Measurements from ENCODE around the gene NTM.

Gene NTM

GRCh38 chr11:132288036-132288435, 917.6 kb downstream of the NTM start:
- FAIRE-seq (no peak), DNase-seq (ENCODE audit: insufficient read length, low spot score) (no peak)
- no peak for TF ChIP-seq CTCF (IDR thresholded peaks at IDR 0.05; ENCODE audit: insufficient read depth, missing control alignments)

- TF ChIP-seq CTCF (IDR thresholded peaks at IDR 0.05; ENCODE audit: insufficient read depth, missing control alignments) = no peak
- FAIRE-seq = no peak
- no peak for DNase-seq (ENCODE audit: insufficient read length, low spot score)
Measured at GRCh38 chr11:132289590-132290256, 919.3 kb downstream of the NTM start.

- no peak for DNase-seq (ENCODE audit: insufficient read length, low spot score)
- FAIRE-seq = no peak
- TF ChIP-seq CTCF (IDR thresholded peaks at IDR 0.05; ENCODE audit: insufficient read depth, missing control alignments) = no peak
Measured at GRCh38 chr11:132293586-132293985, 923.2 kb downstream of the NTM start.

GRCh38 chr11:132296946-132297610, 926.7 kb downstream of the NTM start:
- DNase-seq (ENCODE audit: insufficient read length, low spot score) = no peak
- TF ChIP-seq CTCF (IDR thresholded peaks at IDR 0.05; ENCODE audit: insufficient read depth, missing control alignments) = no peak
- no peak for FAIRE-seq

- FAIRE-seq = no peak
- DNase-seq (ENCODE audit: insufficient read length, low spot score) = no peak
- TF ChIP-seq CTCF (IDR thresholded peaks at IDR 0.05; ENCODE audit: insufficient read depth, missing control alignments) = no peak
Measured at GRCh38 chr11:132298357-132298756, 927.9 kb downstream of the NTM start.

GRCh38 chr11:132300283-132300682, 929.9 kb downstream of the NTM start:
- FAIRE-seq (no peak), DNase-seq (ENCODE audit: insufficient read length, low spot score) (no peak)
- peak; percentile 13 for TF ChIP-seq CTCF (IDR thresholded peaks at IDR 0.05; ENCODE audit: insufficient read depth, missing control alignments)

GRCh38 chr11:132301465-132301864, 931.0 kb downstream of the NTM start:
- no peak for DNase-seq (ENCODE audit: insufficient read length, low spot score)
- no peak for TF ChIP-seq CTCF (IDR thresholded peaks at IDR 0.05; ENCODE audit: insufficient read depth, missing control alignments)
- FAIRE-seq = no peak
